ENCODE results near the gene MED27.

The MED27 gene

DNA sequence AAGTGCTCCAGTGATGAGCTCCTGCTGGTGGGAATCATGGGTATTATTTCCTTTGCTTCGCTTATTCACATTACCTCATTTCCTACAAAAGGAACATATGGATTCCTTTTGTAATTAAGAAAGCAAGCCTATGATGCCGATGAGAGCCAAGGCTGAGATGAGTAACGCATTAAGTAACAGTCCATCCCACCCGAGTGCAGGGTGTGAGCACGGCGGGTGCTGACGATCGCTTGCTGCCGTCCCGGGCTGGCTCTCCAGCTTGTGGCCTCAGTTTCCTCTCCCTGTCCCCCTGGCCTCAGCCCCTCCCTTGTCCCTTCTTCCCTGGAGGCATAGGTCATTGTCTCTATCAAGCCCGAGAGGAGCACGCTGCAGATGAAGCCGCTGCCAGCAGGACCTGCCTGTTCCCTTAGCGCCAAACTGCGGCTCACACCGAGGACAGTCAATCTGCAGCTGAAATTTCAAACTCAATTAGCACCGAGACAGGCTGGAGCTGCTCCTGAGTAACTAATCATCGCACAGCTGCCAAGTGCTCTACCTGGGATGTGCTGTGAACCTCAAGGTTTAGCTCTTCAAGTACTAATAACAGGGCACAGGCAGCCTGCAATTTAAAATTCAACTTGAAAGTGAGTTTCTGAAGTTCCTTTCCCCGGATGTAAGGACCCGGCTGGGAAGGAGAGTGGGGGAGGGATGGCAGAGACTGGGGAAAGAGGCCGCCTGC lies 224.6 kb downstream of the MED27 start:
- peak; percentile 23 for DNase-seq (ENCODE audit: low spot score)

DNA sequence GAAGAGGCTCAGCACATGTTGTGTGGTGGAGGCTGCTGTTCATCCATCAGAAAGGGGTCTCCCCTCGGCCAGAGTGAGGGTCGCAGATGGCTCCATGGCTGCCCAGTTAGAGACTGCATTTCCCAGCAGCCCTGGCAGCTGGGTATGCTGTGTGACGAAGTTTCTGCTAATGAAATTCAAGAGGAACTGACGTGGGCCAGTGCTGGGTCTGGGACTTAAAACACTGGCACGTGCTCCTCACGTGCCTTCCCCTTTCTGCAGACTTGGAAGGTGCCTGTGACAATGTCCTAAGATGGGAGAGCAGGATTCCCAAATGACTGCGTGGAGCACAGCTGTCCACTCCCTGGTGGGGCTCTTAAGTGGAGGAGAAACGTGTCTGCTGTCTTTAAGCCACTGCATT lies 225.3 kb downstream of the MED27 start:
- peak; percentile 13 for DNase-seq (ENCODE audit: low spot score)

DNA sequence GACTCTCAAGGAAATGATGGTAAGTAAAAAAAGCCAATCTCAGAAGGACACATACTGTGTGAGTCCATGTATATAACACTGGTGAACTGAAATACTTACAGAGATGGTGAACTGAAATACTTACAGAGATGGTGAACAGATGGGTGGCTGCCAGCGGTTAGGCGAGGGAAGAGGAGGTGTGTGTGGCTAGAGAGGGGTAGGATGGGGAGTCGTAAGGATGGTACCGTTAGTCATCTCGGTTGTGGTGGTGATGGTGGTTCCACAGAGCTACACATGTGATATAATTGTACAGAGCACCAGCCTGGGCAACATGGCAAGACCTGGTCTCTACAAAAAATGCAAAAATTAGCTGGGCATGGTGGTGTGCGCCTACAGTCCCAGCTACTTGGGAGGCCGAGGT lies 226.2 kb downstream of the MED27 start:
- DNase-seq (ENCODE audit: low spot score): no peak

DNA sequence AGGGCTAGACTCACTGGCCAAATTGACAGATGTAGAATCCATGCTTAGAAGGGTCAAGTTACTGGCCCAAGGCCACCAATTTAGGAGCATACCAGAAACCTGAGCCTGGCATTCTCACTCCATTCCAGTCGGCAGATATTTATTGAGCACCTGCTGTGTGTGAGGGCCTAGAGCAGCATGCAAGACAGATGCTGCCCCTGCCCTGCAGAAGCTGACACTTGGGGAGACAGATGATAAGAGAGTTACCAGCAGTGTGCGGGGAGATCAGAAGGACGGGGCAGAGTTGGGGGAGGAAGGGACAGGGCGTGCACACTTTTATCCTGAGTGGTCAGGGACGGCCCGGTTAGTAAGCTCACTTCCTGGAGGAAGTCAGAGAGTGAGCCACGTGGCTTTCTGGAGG lies 228.3 kb downstream of the MED27 start:
- DNase-seq (ENCODE audit: low spot score): no peak

DNA sequence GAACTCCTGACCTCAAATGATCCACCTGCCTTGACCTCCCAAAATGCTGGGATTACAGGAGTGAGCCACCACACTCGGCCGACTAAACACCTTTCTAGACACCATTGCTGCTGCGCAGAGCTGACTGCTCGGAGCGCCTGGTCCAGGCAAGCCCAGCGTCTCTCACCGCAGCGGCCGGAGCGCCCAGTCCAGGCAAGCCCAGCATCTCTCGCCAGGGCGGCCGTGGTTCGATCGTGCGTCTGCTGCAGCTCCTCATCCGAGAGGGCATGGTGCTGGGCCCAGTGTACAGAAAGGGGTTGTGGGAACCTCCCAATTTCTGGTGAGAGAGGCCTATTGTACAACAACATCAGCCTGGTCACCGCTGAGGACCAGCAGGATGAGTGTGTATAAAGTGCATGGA lies 230.3 kb downstream of the MED27 start:
- no peak for DNase-seq (ENCODE audit: low spot score)

DNA sequence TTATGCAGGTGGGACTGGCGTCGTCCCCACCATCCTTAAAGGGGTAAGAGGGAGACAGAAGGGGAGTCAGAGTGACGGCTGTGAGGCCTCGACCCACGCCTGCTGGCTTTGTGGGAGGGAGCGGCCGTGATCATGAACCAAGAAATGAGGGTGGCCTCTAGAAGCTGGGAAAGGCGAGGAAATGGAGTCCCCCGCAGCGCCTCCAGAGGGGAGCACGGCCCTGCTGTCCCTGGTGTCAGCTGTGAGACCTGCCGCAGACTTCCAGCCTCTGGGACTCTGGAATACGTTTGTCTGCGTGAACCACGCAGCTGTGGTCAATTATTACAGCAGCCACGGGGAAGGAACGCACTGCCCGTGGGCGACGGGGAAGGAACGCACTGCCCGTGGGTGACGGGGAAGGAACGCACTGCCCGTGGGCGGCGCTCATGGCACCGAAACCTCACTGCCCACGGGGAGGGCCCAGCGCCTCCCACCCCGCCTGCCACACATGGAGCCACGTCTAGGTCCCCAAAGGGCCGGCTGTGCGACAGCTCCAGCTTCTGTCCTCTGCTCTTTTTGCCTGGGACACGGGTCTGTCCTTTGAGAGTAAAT lies 231.0 kb downstream of the MED27 start:
- no peak for DNase-seq (ENCODE audit: low spot score)

DNA sequence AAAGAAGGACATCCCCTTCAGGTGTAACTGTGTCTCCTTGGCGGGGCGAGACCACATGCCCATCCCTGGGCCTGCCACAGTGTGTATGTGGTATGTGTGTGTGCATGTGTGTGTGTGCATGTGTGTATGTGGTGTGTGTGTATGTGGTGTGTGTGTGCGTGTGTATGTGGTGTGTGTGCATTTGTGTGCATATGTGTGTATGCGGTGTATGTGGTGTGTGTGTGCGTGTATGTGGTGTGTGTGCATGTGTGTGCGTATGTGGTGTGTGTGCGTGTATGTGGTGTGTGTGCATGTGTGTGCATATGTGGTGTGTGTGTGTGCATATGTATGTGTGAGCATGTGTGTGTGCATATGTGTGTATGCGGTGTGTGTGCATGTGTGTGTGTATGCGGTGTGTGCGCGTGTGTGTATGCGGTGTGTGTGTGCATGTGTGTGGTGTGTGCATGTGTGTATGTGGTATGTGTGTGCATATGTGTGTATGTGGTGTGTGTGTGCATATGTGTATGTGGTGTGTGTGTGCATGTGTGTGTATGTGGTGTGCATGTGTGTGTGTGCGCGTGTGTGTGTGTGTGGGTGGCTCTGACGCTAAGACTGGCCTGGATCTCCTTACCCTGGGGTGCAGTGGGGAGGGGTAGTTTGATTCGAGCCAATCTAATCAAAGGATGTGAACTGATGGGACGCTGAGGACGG lies 231.9 kb downstream of the MED27 start:
- DNase-seq (ENCODE audit: low spot score): no peak

DNA sequence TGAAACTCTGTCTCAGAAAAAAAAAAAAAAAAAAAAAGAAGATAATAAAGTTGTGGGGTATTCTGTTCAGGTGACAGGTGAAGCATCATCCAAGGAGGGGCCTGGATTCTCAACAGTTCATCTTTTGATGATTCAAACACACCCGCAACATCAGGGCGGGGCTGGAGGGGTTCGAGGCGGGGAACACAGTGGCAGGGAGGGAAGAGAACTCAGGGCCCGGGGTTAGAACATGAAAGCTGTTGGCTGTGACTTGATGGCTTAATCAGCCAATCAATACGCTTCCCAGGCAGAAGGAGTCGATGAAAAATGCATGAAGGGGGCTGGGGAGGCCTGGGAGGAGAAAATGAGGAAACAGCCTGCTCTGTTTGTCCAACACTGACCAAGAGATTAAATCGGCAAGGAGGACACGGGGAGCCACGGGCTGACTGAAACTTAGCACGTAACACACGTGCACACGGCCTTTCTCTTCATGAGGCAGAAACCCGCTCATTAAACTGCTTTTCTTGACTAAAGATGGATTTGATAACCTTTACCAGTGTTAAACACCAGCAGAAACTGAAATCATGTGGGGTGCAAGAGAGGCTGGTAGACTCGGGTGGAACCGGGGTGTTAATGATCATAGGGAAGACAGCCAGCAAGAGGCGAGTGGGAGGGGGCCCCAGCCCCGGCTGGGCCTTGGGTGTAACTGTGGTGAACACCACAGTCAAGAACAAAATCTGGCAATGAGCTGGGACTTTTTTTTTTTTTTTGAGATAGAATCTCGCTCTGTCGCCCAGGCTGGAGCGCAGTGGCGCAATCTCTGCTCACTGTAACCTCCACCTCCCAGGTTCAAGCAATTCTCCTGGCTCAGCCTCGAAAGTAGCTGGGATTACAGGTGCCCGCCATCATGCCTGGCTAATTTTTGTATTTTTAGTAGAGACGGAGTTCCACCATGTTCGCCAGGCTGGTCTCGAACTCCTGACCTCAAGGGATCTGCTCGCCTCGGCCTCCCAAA lies 234.1 kb downstream of the MED27 start:
- no peak for DNase-seq (ENCODE audit: low spot score)

DNA sequence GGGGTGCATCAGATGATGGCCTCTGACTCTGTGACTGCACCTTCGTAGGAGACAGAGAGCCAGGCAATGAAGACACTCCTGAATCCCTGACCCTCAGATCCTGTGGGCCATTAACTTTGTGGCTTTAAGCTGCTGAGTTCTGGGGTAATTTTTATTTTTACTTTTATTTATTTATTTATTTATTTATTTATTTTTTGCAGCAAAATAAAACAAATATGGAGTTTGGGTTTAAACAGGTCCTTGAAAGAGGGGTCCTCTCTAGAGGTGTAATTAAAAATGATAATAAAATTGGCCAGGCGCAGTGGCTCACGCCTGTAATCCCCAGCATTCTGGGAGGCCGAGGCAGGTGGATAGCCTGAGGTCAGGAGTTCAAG lies 234.9 kb downstream of the MED27 start:
- no peak for DNase-seq (ENCODE audit: low spot score)

DNA sequence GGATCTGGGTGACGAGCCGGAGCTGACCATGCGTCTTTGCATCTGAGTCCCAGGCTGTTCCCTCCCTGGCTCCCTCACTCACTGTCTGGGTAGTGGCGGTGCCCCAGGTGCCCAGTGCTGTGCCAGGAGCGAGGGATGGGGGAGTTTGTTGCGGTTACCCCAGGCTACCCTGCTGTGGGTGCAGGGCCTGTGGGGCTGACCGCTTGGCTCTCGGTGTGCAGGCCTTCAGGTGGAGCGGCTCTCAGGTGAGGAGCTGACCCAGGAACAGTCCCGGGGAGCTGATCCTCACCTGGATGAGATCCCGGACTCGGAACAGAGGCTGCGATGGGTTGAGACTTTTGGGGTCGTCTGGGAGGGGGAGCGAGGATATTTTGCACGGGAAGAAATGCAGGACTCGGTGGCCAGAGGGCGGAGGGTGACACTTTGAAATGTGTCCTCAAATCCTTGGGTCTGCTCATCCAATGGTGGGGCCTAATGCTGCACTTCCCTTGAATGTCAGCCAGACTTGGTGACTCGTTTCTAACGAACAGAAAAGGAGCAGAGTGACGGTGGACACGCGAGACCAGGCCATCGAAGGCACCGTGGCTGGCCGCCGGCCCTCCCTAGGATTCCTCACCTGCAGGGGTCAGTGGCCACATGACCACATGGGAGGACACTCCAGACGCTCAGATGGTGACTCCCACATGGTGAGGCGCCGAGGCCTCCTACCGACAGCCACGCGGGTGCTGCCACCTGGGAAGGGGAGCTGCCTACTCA lies 235.5 kb downstream of the MED27 start:
- no peak for DNase-seq (ENCODE audit: low spot score)

DNA sequence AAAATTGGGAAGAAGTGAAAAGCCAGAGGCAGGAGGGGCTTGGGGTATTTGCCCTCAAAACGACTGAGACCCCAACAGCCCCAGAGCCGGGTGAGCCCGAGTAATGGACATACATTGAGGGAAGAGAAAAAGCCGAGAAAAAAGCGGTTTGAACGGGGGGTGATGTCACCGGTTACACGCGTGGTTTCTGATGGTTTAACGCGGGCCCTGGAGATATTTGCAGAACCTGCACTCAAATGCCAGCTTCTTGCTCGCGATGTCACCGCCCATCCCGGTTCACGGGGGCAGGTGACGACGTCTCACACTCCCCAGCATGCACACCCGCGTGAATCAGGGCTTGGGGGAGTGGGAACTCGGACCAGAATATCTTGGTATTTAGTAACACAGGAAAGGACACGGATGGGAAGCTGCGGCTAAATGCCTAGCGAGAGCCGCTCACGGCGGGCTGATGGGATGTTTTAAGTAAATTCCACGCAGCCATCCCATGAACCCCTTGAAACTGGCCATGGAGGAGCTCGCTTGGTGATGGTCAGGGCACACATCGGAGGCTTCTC lies 237.8 kb downstream of the MED27 start:
- no peak for DNase-seq (ENCODE audit: low spot score)

DNA sequence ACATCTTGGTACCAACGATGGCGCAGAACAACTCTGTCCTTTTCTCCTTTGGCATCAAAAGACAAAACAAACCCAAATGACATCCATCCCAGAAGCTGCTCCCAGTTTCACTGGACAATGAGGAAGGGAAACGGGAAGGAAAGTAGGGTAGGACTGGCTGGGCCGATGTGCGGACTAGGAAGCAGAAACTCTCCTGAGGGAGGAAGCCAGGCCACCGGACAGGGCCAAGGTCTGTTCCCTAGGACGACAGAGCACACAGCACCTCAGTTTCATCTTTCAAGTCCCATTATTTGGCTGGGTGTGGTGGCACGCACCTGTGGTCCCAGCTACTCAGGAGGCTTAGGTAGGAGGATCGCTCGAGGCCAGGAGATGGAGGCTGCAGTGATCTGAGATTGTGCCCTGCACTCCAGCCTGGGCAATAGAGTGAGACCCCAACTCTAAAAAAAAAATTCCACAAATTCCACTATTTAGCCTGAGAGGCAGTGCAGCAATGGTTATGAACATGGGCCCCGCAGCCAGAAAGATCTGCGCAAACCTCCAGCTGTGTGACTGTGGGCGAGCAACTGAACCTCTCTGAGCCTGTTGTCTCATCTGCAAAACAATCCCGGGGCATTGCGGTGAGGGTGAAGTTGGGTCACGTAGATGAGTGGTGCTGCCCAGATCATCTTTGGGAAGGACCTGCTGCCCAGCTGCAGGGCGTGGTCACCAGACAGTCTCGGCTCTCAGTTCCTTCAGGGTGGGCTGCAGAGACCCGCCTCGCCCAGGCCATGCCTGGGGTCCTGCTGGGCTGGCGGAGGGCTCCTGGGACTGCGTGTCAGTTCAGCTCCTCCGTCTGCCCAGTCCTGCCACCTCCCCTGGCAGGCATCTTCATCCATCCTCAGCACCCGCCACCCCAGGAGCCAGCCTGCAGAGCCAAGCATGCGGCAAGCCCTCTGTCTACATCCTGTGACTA lies 238.6 kb downstream of the MED27 start:
- no peak for DNase-seq (ENCODE audit: low spot score)

DNA sequence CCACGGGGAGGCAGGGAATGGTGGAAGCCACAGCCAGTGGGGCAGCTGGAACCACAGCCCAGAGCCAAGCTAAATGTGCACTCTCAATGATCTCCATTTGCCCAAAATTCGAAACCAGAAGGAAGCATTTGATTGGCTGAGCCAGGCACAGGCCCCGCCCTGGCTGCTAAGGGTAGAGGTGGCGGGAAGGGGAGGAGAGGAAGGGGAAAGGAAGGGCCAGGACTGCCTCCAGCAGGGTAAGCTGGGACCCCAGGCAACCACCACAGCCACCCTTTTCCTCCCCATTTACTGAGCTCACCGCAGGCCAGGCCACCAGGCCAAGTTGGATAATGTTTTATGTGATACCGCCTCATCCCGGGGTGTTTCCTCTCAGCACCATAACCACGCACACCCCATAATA lies 239.4 kb downstream of the MED27 start:
- DNase-seq (ENCODE audit: low spot score): no peak

DNA sequence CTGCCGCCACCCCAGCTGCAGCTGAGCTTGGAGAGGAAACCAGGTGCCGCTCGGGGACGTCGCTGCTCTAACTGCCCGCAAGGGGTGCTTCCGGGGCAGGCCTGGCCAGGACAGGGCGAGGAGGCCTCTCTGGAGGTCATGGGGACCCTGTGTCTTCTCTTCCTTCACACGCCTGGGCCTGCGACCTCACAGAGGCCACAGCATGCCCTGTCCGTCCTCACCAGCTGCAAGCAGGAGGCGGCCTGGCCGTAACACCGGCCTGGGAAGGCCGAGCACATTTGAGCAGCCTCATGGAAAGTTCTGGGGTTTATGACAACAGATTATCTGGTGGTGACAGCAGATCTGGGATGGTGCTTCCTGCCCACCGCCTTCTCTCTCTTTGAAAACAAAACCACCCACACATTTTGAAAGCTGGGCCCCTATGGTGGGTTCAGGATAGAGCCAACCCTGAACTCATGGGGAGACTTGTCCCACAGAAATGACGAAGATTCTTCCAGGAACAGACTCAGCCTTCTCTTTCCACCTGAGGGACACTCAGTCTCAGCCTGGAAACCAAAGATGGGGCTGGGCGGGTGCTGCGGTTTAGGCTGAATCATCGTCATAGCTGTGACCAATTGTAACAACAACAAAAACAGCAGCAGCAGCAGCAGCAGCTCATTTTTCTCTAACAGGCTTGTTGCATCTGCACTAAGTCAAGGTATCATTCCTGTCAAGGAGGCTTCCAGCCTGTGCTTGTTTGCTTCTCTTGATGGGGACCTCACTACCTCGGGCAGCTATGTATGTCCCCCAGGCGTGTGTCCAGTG lies 240.2 kb downstream of the MED27 start:
- DNase-seq (ENCODE audit: low spot score): no peak

DNA sequence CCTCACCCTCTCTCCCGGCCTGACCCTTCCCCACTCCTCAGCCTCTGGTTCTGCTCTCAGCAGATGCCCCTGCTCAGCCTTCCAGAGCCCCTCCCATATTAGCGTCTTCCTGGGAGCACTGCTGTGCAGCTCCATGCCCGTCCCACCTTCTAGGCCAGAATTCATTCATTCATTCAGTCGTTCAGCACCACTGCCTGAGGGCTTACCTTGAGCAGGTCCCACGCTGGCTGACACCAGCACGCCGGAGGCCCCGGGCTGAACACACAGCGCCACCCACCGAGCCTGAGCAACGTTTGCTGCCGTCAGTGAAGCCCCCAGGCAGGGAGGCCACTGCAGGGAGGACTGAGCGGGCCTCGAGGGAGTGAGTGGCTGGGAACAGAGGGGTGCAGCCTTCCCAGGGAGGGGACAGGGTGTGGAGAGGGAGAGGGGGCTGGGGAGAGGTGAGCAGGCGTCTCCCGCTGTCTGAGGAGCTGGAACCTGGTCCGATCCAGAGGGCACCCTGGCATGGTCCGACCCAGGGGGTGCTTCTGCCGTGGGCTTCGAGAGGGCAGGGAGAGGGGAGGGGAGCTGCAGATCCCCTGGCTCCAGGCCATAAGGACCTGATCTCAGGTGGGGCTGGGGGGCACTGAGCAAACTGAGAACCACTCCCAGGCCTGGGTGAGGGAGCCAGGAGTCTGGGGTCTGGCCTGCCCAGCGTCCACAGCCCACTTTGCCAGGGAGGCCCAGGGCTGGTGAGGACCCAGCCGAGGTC lies 241.0 kb downstream of the MED27 start:
- no peak for DNase-seq (ENCODE audit: low spot score)

DNA sequence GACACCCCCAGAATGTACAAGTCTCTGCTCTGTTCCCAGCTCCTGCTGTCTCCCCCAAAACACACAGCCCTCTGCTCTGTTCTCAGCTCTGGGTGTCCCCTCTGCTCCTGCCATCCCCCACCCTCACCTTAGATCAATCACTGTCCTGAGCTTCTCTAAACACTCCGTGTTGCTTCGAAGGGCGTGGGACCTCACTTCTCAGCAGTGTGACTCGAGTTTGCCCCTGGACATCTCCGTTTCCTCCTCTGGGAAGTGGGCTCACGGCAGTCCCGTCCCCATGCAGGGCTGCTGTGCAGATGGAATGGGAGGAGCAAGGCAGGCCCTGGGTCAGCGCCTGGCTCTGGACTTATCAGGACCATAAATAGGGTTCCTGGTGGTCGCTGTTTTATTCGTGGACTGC lies 241.8 kb downstream of the MED27 start:
- DNase-seq (ENCODE audit: low spot score): no peak

DNA sequence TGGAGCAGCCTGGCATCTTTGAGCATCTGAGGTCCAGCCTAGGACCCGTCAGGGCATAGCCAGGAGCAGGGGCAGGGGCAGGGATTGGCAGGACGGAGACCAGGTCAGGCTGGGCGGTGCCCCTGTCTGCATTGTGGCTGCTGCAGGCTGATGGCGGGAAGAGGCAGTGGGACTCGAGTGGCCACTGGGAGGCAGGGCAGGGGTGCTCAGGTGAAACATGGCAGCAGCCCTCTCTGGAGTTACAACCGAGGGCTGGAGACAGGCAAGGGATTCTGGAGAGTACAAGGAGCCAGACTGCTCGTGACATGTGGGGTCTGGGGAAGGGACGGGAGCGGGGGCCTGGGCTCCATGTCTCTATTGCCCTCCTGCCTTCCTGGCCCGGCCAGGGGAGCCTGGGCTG lies 242.4 kb downstream of the MED27 start:
- DNase-seq (ENCODE audit: low spot score): no peak

DNA sequence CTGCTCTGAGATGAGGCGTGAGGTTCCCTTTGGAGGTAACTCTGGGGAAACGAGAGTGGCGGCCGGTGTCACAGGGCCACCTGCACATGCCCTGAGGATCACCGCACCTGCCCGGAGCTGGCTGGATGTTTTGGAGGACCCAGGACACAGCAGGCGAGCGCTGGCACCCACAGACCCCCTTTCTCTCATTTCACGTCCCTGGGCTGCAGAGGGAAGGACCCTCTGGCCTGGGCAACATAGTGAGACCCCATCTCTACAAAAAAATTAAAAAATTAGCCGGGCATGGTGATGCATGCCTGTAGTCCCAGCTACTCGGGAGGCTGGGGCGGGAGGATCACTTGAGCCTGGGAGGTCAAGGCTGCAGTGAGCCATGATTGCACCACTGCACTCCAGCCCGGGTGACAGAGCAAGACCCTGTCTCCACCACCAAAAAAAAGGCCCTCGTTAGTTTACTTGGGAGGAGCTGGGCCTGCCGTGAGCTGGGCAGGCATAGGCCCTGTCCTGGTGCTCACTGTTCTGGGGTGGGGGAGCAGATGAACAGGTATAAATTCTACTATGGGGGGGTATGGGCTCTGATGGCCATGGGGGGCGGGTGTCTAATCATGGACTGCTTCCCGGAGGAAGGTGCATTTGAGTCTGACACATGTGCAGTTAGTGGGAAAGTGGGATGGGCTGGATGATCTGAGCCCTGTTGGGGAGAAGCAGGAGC lies 242.9 kb downstream of the MED27 start:
- DNase-seq (ENCODE audit: low spot score): no peak
